HG03460 (cell line): ENCODE measurements around the gene ANTKMT.

Source experiments
- ATAC-seq: cut with Tn5 transposase; IDR thresholded peaks from one replicate; pipeline ENCODE4 v1.9.1; 2021; ENCODE audit not compliant: unreplicated experiment

The ANTKMT gene

GRCh38 chr16:695355-696089 lies 25.4 kb upstream of the ANTKMT start:
- ATAC-seq: no peak

- ATAC-seq: no peak
These were observed 21.9 kb upstream of the ANTKMT start for GRCh38 chr16:698911-699671.

- no peak for ATAC-seq
These were observed 20.0 kb upstream of the ANTKMT start for GRCh38 chr16:700684-701584.

GRCh38 chr16:702341-702740 lies 18.6 kb upstream of the ANTKMT start:
- no peak for ATAC-seq

GRCh38 chr16:703406-703805 lies 17.5 kb upstream of the ANTKMT start:
- ATAC-seq: no peak

GRCh38 chr16:704047-704446 lies 16.9 kb upstream of the ANTKMT start:
- ATAC-seq: no peak

- ATAC-seq: no peak
These were observed 16.2 kb upstream of the ANTKMT start for GRCh38 chr16:704552-705380.

DNA sequence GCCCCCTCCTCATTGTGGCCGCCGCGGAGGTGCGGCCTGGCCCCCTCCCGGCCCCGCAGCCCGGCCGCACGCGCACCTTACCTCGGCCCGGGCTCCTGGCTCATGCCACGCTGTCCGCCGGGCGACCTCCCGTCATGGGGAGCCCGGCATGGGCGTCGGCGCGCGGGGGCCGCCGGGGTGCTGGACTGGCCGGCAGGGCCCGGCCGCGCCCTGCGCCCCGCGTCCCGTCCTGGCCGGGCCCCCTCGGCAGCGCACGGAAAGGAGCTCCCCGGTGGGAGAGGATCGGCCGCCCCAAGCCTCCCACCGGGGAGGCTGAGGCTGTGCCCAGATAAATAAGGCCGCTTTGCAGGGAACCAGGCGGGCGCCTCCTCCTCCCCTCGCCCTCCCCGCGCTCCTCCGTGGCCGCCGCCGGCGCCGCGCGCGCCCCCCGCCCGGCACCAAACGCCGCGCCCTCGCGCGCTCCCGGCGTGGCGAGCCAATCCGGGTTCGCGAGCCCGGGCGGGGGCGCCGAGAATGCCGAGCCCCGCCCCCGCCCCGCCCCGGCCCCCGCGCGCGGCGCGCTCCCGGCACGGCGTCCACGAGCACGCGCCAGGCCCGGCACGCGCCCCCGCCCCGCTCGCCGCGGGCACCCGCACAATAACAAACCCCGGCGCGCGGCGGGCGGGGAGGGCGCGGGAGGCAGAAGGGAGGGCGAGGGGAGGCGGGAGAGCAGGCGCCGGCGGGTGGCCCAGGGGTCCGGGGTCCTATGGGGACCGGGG lies 15.3 kb upstream of the ANTKMT start, which contains the start of gene FBXL16:
Gene FBXL16 (minus strand): TSS at position 371 of the 758 bp plus-strand sequence. CDS start 8,396 bp downstream, outside the sequence.
- no peak for ATAC-seq

- no peak for ATAC-seq
These were observed 14.5 kb upstream of the ANTKMT start for GRCh38 chr16:706189-707061.

DNA sequence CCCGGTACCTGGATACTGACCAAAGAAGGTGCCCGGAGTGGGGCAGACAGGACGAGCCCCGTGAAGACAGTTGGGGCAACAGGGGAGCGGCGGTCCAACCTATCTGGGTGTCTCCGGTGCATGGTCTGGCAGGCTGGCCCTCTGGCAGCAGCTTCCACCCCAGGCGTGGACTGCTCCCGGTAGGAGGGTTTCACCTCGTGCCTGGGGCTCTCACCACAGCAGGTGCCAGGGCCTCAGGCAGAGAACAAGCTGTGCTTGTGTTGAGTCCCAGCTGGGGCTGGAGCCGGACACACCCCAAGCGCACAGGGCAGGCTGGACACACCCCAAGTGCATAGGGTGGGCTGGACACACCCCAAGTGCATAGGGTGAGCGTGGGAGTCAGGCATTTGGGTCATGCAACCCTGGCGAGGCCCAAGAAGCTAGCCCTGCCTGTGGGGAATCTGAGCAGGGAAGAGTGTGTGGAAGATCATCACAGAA lies 13.8 kb upstream of the ANTKMT start:
- ATAC-seq: no peak

GRCh38 chr16:708019-708418 lies 12.9 kb upstream of the ANTKMT start:
- ATAC-seq: no peak

DNA sequence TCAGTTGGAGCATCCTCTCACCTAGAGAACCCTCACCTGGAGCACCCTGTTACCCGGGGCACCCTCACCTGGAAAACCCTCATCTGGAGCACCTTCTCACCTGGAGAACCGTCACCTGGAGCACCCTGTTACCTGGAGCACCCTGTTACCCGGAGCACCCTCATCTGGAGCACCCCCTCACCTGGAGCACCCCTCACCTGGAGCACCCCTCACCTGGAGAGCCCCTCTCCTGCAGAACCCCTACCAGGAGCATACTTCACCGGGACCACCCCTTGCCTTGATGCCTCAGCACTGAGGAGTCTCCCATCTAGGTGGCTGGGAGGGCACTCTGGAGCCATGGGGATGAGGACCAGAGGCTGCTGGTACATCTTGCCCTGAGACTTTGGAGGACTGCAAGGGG lies 12.0 kb upstream of the ANTKMT start:
- ATAC-seq: no peak

- ATAC-seq: no peak
These were observed 11.1 kb upstream of the ANTKMT start for GRCh38 chr16:709566-710499.

- no peak for ATAC-seq
These were observed 10.4 kb upstream of the ANTKMT start for GRCh38 chr16:710500-711075.

DNA sequence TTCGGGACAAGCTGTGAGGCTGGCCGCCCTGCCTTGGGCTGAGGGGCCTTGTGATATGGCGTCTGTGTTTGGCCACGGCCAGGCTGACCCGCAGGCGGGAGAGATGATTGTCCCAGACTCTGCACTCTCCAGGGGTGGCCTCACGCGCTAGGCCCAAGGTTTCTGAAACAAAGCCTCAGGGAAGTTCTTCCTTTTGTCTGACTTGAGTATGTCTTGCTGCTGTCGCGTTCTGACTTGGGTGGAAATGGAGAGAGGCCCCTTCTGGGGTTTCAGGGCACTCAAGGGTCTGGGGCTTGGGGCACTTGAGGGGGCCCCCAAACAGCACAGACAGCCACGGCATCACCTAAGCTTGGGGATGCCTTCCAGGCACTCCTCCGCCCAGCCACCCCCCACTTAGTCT lies 9.9 kb upstream of the ANTKMT start:
- no peak for ATAC-seq

GRCh38 chr16:711548-712320 lies 9.2 kb upstream of the ANTKMT start:
- ATAC-seq: no peak
